A549 (cell line): Measurements from ENCODE around the gene CNTNAP5.

Experiments
- CHD2 ChIP-seq: fragments of 150-350 bp; IDR thresholded peaks from 2 replicates; pipeline ENCODE4 v1.6.1; 2014; ENCODE audit warnings: low read length; ENCODE audit not compliant: partially characterized antibody
- NR3C1 ChIP-seq: fragments of >200 bp; sonication (Bioruptor Twin); formaldehyde crosslinking; IDR thresholded peaks from 3 replicates; pipeline ENCODE4 v1.6.1; 2017

DNA sequence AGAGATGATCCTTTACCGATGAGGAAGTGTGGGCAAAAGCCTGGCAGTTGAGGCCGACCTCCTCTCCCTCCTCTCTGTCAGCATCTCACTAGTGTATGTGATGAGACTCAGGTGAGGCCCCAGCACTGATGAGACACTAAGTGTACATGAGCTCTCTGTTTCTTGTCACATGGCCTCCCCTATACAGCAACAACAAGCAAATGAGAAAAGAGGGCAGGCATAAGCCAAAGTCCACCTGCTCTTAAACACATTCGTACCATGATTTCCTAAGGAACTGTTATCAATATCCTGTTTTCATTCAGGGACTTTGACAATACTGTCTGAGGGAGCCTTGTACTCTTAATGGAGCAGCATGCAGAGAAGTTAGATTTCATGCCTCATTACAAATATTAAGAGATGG lies 113.0 kb downstream of the CNTNAP5 start:
- TF ChIP-seq CHD2: no peak
- no peak for TF ChIP-seq NR3C1
